Activated T-cell treated with anti-CD3 and anti-CD28 coated beads for 24 hours (primary cell): ENCODE results near the gene DPH1.

Source experiments
- DNase-seq: peaks from one replicate; pipeline ENCODE4 v3.0.0-alpha.2; 2020; ENCODE audit warnings: low read depth

The DPH1 gene

GRCh38 chr17:2050300-2051060, 20.5 kb downstream of the DPH1 start:
- peak; percentile 63 for DNase-seq

- DNase-seq: no peak
Observed at GRCh38 chr17:2051061-2051932, 21.3 kb downstream of the DPH1 start.

GRCh38 chr17:2051933-2052559, 22.1 kb downstream of the DPH1 start:
- DNase-seq: no peak

GRCh38 chr17:2053380-2054261, 23.7 kb downstream of the DPH1 start:
- peak; percentile 72 for DNase-seq

- no peak for DNase-seq
Observed at GRCh38 chr17:2054262-2054511, 24.2 kb downstream of the DPH1 start.

- DNase-seq: peak; percentile 78
Observed at GRCh38 chr17:2054512-2055291, 24.7 kb downstream of the DPH1 start, which contains the start of gene HIC1. TSS of gene HIC1 (plus strand) at chr17:2055103. CDS start at chr17:2056691, 1,588 bp downstream.

GRCh38 chr17:2055292-2056205, 25.6 kb downstream of the DPH1 start:
- DNase-seq: no peak

GRCh38 chr17:2056206-2057174, 26.5 kb downstream of the DPH1 start:
- no peak for DNase-seq

GRCh38 chr17:2057175-2057759, 27.3 kb downstream of the DPH1 start:
- no peak for DNase-seq

- DNase-seq: no peak
Observed at GRCh38 chr17:2057760-2058585, 28.0 kb downstream of the DPH1 start.

- DNase-seq: no peak
Observed at GRCh38 chr17:2058586-2059546, 28.9 kb downstream of the DPH1 start.

GRCh38 chr17:2059547-2060384, 29.8 kb downstream of the DPH1 start:
- DNase-seq: no peak

- DNase-seq: no peak
Observed at GRCh38 chr17:2060385-2060658, 30.4 kb downstream of the DPH1 start.

- DNase-seq: no peak
Observed at GRCh38 chr17:2060681-2061440, 30.9 kb downstream of the DPH1 start.

GRCh38 chr17:2061441-2061958, 31.5 kb downstream of the DPH1 start:
- no peak for DNase-seq
